GM12892 (cell line): ENCODE data around the gene AGFG2.

Source experiments
- POLR2A ChIP-seq: IDR thresholded peaks from 2 replicates; pipeline ENCODE4 v1.6.1; 2011; ENCODE audit warnings: low read depth, low read length, control low read depth
- POLR2AphosphoS5 ChIP-seq: IDR thresholded peaks from 2 replicates; pipeline ENCODE4 v1.6.1; 2011; ENCODE audit warnings: low read depth, low read length, control low read depth
- TAF1 ChIP-seq: IDR thresholded peaks from 2 replicates; pipeline ENCODE4 v1.6.1; 2011; ENCODE audit warnings: low read depth, mild to moderate bottlenecking, control low read depth, low read length, borderline replicate concordance

DNA sequence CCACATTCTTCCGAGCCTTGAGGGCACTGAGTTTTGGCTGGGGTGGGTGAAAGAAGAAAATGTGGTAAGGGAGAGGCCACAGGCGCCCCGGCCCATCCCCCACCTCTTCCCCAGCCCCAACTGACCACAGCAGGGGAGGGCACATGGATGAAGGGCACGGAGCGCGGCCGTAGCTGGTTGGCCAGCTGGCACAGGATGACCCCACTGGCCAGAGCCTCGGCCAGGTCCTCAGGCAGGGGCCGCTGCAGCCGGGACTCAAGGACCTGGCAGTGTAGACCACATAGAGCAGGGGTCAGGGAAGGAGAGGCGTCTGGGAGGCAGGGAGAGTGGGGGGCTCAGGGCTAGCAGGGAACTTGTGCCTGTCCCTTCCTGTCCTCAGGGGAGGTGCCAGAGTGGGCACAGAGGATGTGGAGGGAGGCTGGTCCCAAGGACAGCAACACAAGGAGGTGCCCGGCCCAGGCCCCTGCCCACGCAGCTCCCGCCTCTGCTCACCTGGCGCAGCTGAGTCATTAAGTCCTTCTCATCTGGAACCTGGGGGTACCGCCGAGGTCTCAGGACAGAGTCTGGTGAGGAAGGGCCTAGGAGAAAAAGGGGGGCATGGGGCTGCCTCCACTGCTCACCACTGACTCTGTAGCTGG lies 36.9 kb downstream of the AGFG2 start:
- TF ChIP-seq POLR2A (no peak), POLR2AphosphoS5 (no peak), TAF1 (no peak)
